Measurements from ENCODE around the gene CFLAR. TPM values are rescaled to one million over a fixed set of nuclear protein-coding genes. Genes with fewer than 3 reads are reported as not detected.
A peak's percentile ranks its signal among the peaks of the same experiment; 100 is the strongest.

The CFLAR gene
- 100 to 1,000 TPM; 157 to 526 (median 297) TPM for total RNA-seq

DNA sequence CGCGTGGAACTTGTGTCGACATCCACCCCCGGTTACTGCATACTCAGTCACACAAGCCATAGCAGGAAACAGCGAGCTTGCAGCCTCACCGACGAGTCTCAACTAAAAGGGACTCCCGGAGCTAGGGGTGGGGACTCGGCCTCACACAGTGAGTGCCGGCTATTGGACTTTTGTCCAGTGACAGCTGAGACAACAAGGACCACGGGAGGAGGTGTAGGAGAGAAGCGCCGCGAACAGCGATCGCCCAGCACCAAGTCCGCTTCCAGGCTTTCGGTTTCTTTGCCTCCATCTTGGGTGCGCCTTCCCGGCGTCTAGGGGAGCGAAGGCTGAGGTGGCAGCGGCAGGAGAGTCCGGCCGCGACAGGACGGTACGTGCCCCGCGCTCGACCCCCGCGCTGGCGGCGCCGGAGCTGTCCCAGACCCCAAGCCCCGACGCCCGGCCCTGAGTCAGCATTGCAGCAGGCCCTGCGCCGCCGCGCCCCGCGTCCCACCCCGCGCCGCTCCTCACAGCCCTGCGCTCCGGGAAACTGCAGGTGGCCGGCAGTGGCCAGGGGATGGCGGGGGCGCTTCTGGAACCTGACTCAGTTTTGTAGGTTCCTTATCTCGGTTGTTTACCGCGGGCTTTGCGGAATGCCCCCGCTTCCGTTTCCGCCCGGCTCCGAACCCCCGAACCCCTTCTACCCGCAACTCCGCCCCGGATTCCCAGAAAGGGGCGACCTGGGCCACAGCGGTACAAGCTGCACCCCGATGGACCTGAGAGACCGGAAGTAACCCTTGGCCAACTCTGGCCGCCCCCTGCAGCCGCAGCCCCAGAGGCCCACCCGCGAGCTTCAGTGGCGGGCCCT lies at the start of gene CFLAR:
TSS of gene CFLAR (plus strand) at position 50 of the 844 bp plus-strand sequence. CDS start 13,702 bp downstream, outside the sequence.
- Histone ChIP-seq H3K27ac (peak within 1 kb of the TSS; percentile 99 to 100 (median 100)), H3K4me3 (peak within 1 kb of the TSS; percentile 84 to 94 (median 92)), H3K4me1 (peaks cover 0 to 15% (median 0%) of the 10 kb centered on the region in 4 donors), H3K36me3 (no peaks in the 10 kb centered on the region), H3K9me3 (no peaks in the 10 kb centered on the region), H3K27me3 (no peaks in the 10 kb centered on the region)
- DNase-seq, result peak; percentile 81 to 93 (median 90)
- TF ChIP-seq, protein P1, sequence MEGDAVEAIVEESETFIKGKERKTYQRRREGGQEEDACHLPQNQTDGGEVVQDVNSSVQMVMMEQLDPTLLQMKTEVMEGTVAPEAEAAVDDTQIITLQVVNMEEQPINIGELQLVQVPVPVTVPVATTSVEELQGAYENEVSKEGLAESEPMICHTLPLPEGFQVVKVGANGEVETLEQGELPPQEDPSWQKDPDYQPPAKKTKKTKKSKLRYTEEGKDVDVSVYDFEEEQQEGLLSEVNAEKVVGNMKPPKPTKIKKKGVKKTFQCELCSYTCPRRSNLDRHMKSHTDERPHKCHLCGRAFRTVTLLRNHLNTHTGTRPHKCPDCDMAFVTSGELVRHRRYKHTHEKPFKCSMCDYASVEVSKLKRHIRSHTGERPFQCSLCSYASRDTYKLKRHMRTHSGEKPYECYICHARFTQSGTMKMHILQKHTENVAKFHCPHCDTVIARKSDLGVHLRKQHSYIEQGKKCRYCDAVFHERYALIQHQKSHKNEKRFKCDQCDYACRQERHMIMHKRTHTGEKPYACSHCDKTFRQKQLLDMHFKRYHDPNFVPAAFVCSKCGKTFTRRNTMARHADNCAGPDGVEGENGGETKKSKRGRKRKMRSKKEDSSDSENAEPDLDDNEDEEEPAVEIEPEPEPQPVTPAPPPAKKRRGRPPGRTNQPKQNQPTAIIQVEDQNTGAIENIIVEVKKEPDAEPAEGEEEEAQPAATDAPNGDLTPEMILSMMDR (IDR thresholded peaks at IDR 0.05), result no peak
- TF ChIP-seq POLR2A (IDR thresholded peaks at IDR 0.05), result peak; percentile 90 to 92

DNA sequence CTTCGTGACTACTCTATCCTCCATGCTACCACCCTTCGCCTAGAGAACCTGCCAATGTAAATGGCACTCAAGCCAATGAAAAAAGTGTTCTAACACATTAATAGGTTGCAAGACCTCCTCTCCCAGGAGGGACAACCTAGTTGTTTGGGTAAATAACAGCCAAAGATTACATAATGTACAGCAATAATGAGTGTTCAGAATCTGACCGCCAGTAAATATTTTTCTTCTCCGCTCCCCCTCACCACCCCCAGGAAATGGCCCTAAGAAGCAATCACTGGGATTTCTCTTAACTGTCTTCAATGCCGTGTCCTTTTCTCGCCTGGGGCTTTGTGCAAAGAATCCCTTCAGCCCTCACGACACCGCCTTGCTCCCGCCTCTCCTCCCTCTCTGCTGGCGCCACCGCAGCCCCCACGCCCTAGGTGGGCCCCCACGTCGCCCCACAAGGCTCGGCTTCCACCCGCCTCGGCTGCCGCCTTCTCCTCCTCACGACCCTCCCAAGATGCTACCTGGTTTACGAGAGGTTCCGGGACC lies 45.0 kb upstream of the CFLAR start:
- peak overlapping the region; percentile 66 to 90 (median 74) for H3K4me3 ChIP-seq
- no peaks in the 10 kb centered on the region for H3K9me3 ChIP-seq
- peaks cover 0 to 30% (median 7%) of the 10 kb centered on the region in 4 donors for H3K4me1 ChIP-seq
- H3K27ac ChIP-seq, result peak overlapping the region; percentile 83 to 91 (median 90)
- no peak for TF ChIP-seq POLR2A (IDR thresholded peaks at IDR 0.05)
- TF ChIP-seq, protein P1 (IDR thresholded peaks at IDR 0.05), result no peak
- DNase-seq, result no peak
- no peaks in the 10 kb centered on the region for H3K27me3 ChIP-seq
- no peaks in the 10 kb centered on the region for H3K36me3 ChIP-seq

DNA sequence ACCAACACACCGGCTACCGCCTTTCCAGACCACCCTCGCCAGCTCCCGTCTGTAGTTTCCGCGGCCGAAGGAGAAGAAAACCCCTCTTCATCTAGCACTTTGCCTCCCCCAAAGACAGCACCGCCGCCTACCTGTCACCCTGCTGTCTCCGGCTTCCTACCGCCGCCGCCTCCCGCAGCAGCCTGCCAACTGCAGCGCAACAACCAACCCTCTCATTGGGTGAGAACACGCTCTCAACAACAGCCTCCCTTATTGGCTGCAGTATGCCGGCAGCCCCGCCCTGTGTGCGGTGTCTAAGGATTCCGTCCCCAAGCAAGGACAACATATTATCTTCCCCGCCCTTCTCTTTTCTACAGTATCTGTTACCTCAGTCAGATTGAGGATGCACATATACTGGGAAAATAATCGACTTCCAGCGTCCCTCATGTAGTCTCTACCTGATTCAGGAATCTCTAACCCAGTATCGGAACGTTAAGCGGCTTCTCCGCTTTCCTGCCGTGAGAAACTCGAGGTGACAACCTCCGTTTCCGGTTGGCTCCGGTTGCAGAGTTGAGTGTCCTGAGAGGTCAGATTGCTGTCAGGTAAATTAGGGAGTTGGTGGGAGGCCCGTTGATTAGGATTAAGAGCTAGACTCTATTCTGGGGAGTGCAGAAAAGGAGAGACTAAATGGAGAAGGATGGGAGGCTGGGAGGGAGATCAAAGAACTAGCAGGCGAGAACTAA lies 44.3 kb upstream of the CFLAR start, which contains the start of the genes HYCC2 and NDUFB3:
TSS of gene HYCC2 (minus strand) at position 193 of the 722 bp plus-strand sequence. CDS start 47,662 bp downstream, outside the sequence.
TSS of gene NDUFB3 (plus strand) at position 523 of the 722 bp plus-strand sequence. CDS start 6,882 bp downstream, outside the sequence.
- Histone ChIP-seq H3K4me1 (peaks cover 0 to 30% (median 7%) of the 10 kb centered on the region in 4 donors), H3K27me3 (no peaks in the 10 kb centered on the region), H3K36me3 (no peaks in the 10 kb centered on the region), H3K9me3 (no peaks in the 10 kb centered on the region), H3K4me3 (peak within 1 kb of the TSS; percentile 66 to 90 (median 74)), H3K27ac (peak within 1 kb of the TSS; percentile 83 to 91 (median 90))
- peak; percentile 93 to 96 (median 93) for DNase-seq
- TF ChIP-seq, protein P1 (IDR thresholded peaks at IDR 0.05), result peak; percentile 24 to 68 (median 43)
- TF ChIP-seq POLR2A (IDR thresholded peaks at IDR 0.05), result peak; percentile 57 to 75

DNA sequence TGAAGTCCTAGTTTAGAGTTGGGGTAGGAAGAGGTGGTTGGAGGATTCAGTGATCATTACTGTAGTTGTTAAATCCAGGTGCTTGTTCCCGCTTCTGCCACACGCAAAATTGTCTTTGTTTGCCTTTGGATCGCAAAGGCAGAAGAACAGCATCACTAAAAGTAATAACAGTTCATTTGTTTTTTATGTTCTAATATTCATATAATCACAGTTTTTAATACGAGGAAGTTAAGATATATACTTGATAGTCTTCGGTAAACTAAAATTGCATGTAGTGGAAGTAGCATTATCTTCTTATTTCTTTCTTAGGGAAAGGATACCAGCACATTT lies 43.8 kb upstream of the CFLAR start:
- Histone ChIP-seq H3K27me3 (no peaks in the 10 kb centered on the region), H3K4me3 (peak overlapping the region; percentile 66 to 90 (median 74)), H3K27ac (peak overlapping the region; percentile 83 to 91 (median 90)), H3K9me3 (no peaks in the 10 kb centered on the region), H3K36me3 (no peaks in the 10 kb centered on the region), H3K4me1 (peaks cover 0 to 30% (median 7%) of the 10 kb centered on the region in 4 donors)
- no peak for DNase-seq
- TF ChIP-seq, protein P1 (IDR thresholded peaks at IDR 0.05), result no peak
- no peak for TF ChIP-seq POLR2A (IDR thresholded peaks at IDR 0.05)

DNA sequence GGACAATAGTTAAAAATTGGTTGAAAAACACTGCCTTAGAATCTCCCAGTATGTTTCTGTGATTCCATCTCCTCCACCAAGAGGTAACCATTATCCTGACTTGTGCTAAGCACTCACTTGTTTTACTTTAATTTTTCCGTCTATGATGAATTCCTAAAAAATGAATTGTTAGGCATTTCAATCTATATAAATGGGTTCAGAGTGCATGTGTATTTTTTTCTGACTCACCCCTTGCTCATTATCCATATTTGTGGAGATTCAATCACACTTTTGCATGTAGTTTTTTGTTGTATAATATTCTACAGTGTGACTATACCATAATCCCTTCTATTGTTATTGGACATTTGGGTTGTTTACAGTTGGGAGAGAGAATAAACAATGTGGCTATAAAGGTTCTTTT lies 42.9 kb upstream of the CFLAR start:
- TF ChIP-seq, protein P1 (IDR thresholded peaks at IDR 0.05), result no peak
- no peak for TF ChIP-seq POLR2A (IDR thresholded peaks at IDR 0.05)
- Histone ChIP-seq H3K27ac (no peak overlapping the region), H3K9me3 (no peaks in the 10 kb centered on the region), H3K4me3 (peak overlapping the region in 2 of 4 donors; percentile 82 to 90), H3K36me3 (no peaks in the 10 kb centered on the region), H3K27me3 (no peaks in the 10 kb centered on the region), H3K4me1 (peaks cover 0 to 30% (median 7%) of the 10 kb centered on the region in 4 donors)
- no peak for DNase-seq

Measured in Peyer's patch (tissue), 4 donors.